HEK293T (cell line): ENCODE results near the gene HNRNPL.

Experiments
- CTCF ChIA-PET: fragments of 350-600 bp; formaldehyde crosslinking; extraction: SDS; loops from one replicate; lab custom pipeline; 2021; ENCODE audit warnings: antibody characterized with exemption, inconsistent platforms; lab: Yijun Ruan, JAX
- POLR2A ChIA-PET: fragments of 350-600 bp; formaldehyde crosslinking; extraction: SDS; loops from one replicate; lab custom pipeline; 2020; ENCODE audit warnings: antibody characterized with exemption, inconsistent platforms; lab: Yijun Ruan, JAX
- DNase-seq: peaks from one replicate; pipeline ENCODE4 v3.0.0; 2012; ENCODE audit warnings: mixed read lengths; ENCODE audit errors: extremely low spot score
- ARNT ChIP-seq: fragments of 450-650 bp; IDR thresholded peaks from 2 replicates; pipeline ENCODE4 v1.6.1; 2017; ENCODE audit warnings: mild to moderate bottlenecking
- BHLHE40 ChIP-seq: fragments of 450-650 bp; IDR thresholded peaks from 2 replicates; pipeline ENCODE4 v1.6.1; 2016; ENCODE audit warnings: mild to moderate bottlenecking, moderate library complexity, borderline replicate concordance
- CTBP1 ChIP-seq: fragments of 450-650 bp; IDR thresholded peaks from 2 replicates; pipeline ENCODE4 v1.6.1; 2016; ENCODE audit warnings: borderline replicate concordance
- ELF4 ChIP-seq: fragments of 450-650 bp; IDR thresholded peaks from 2 replicates; pipeline ENCODE4 v1.6.1; 2017; ENCODE audit warnings: antibody characterized with exemption
- FOXA1 ChIP-seq: fragments of 450-650 bp; IDR thresholded peaks from 2 replicates; pipeline ENCODE4 v1.6.1; 2016; ENCODE audit warnings: mild to moderate bottlenecking
- FOXK2 ChIP-seq: fragments of 450-650 bp; IDR thresholded peaks from 2 replicates; pipeline ENCODE4 v1.6.1; 2016; ENCODE audit warnings: mild to moderate bottlenecking
- FOXM1 ChIP-seq: fragments of 450-650 bp; IDR thresholded peaks from 2 replicates; pipeline ENCODE4 v1.6.1; 2017; ENCODE audit warnings: mild to moderate bottlenecking, borderline replicate concordance
- HDGF ChIP-seq: fragments of 450-650 bp; IDR thresholded peaks from 2 replicates; pipeline ENCODE4 v1.6.1; 2017; ENCODE audit warnings: antibody characterized with exemption, borderline replicate concordance
- L3MBTL2 ChIP-seq: fragments of 450-650 bp; conservative IDR thresholded peaks from 2 replicates; pipeline ENCODE4 v1.6.1; 2016; ENCODE audit warnings: mild to moderate bottlenecking
- LEF1 ChIP-seq: fragments of 450-650 bp; IDR thresholded peaks from 2 replicates; pipeline ENCODE4 v1.6.1; 2017; ENCODE audit warnings: mild to moderate bottlenecking, borderline replicate concordance
- NFRKB ChIP-seq: fragments of 450-650 bp; IDR thresholded peaks from 2 replicates; pipeline ENCODE4 v1.6.1; 2016; ENCODE audit warnings: mild to moderate bottlenecking, moderate library complexity
- PKNOX1 ChIP-seq: fragments of 450-650 bp; IDR thresholded peaks from 2 replicates; pipeline ENCODE4 v1.6.1; 2016
- SP1 ChIP-seq: fragments of 450-650 bp; IDR thresholded peaks from 2 replicates; pipeline ENCODE4 v1.6.1; 2017
- SUZ12 ChIP-seq: fragments of 450-650 bp; IDR thresholded peaks from 2 replicates; pipeline ENCODE4 v1.6.1; 2016; ENCODE audit warnings: mild to moderate bottlenecking
- TARDBP ChIP-seq: fragments of 450-650 bp; IDR thresholded peaks from 2 replicates; pipeline ENCODE4 v1.6.1; 2016
- ZNF384 ChIP-seq: fragments of 450-650 bp; IDR thresholded peaks from 2 replicates; pipeline ENCODE4 v1.6.1; 2016

The HNRNPL gene

GRCh38 chr19:38851622-38852230 lies 1.9 kb upstream of the HNRNPL start:
- TF ChIP-seq ZNF384, result no peak
- TF ChIP-seq FOXA1, result no peak
- peak; percentile 90 for TF ChIP-seq L3MBTL2
- TF ChIP-seq FOXK2, result no peak
- TF ChIP-seq NFRKB, result no peak
- no peak for TF ChIP-seq ARNT
- ChIA-PET POLR2A (interaction anchor here (0.6 to 2.3 kb wide), 9 partner anchors 11 to 1438 kb away, joined by 3 to 14 read pairs (median 5); partner anchors contain the start of genes NFKBIB and RINL), CTCF (no interaction called here)

GRCh38 chr19:38850976-38851621 lies 1.3 kb upstream of the HNRNPL start:
- no peak for DNase-seq
- CTCF ChIA-PET, result no interaction called here
- POLR2A ChIA-PET, result interaction anchor here (0.6 to 1.9 kb wide), 8 partner anchors 13 to 1439 kb away, joined by 3 to 9 read pairs (median 4); partner anchors contain the start of genes NFKBIB and RINL

More at GRCh38 chr19:38851622-38852230, 1.9 kb upstream of the HNRNPL start:
- DNase-seq, result peak; percentile 82

DNA sequence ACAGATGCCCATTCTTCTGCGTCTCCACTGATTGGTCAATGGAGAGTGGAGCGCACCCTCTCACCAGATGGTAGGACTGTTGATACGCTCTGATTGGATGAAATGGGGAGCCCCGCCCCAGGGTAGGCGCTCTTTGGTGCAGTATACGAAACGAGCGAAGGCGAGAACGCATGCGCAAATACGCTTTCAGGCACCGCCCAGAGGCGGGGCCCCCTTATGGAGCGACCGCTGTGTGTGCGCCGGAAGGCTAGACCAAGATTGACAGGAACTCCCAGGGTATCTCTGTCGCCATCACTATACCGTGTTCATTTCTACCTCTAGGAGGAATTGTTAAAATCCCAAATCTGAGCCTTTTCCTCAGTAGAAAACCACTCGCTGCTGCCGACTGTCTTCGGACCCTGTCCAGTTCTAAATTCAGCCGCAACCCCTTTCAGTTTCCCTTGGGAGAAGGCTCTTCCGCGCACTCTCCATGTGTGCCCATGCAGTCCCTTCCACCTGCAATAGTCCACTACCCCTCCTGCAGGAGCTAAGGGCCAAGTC lies 720 bp upstream of the HNRNPL start:
- TF ChIP-seq FOXM1 (no peak), ARNT (no peak), FOXA1 (no peak), SP1 (no peak), L3MBTL2 (no peak)
- ChIA-PET CTCF (no interaction called here), POLR2A (interaction anchor here (1.1 to 1.9 kb wide), 4 partner anchors 12 to 50 kb away, joined by 4 to 9 read pairs (median 8); partner anchors contain the start of genes NFKBIB and RINL)
- peak; percentile 92 for DNase-seq

More at GRCh38 chr19:38850976-38851621, 1.3 kb upstream of the HNRNPL start:
- TF ChIP-seq SP1 (no peak), L3MBTL2 (no peak), FOXA1 (no peak), FOXK2 (no peak), ELF4 (no peak), NFRKB (no peak), LEF1 (no peak), CTBP1 (no peak), PKNOX1 (no peak), ARNT (no peak), SUZ12 (no peak), TARDBP (no peak), BHLHE40 (no peak), ZNF384 (no peak), FOXM1 (no peak), HDGF (no peak)

- TF ChIP-seq L3MBTL2 (peak; percentile 96), SP1 (no peak)
- peak; percentile 94 for DNase-seq
- ChIA-PET POLR2A (interaction anchor here (0.5 to 1.8 kb wide), 20 partner anchors 11 to 148 kb away, joined by 3 to 23 read pairs (median 4); partner anchors contain the start of genes ECH1, NFKBIB and SIRT2), CTCF (interaction anchor here (1.1 kb wide), 1 partner anchor 38 kb away, joined by 3 read pairs; no protein-coding TSS in a partner anchor)
Observed at GRCh38 chr19:38849147-38849859, 483 bp downstream of the HNRNPL start.

GRCh38 chr19:38848299-38849146 lies 1.3 kb downstream of the HNRNPL start:
- no peak for DNase-seq
- POLR2A ChIA-PET, result interaction anchor here (0.5 to 1.8 kb wide), 20 partner anchors 10 to 147 kb away, joined by 3 to 23 read pairs (median 4); partner anchors contain the start of genes ECH1, NFKBIB and SIRT2
- CTCF ChIA-PET, result interaction anchor here (0.6 to 1.1 kb wide), 2 partner anchors 39 to 1908 kb away, joined by 3 to 6 read pairs; no protein-coding TSS in a partner anchor
- TF ChIP-seq FOXA1 (no peak), HDGF (no peak), NFRKB (no peak), ARNT (no peak), L3MBTL2 (no peak), LEF1 (no peak), CTBP1 (no peak), BHLHE40 (no peak), TARDBP (no peak), PKNOX1 (no peak), ZNF384 (no peak), FOXK2 (no peak), FOXM1 (no peak)
